PC-9 (cell line): ENCODE results near the gene C7orf33. TPM values are rescaled to one million over a fixed set of nuclear protein-coding genes. Genes with fewer than 3 reads are reported as not detected.

Experiments
- BruUV-seq: library from RNA; stranded (reverse); fragments of 400-500 nt; replicated peaks from 2 replicates; lab custom pipeline; 2021; lab: Mats Ljungman, UMichigan
- CTCF ChIA-PET: fragments of 300-600 bp; sonication (Branson Sonifier 250); formaldehyde crosslinking; loops from one replicate; lab custom pipeline; 2022; ENCODE audit warnings: antibody characterized with exemption; lab: Charles Lee
- POLR2A ChIA-PET: fragments of 300-600 bp; sonication (Branson Sonifier 250); formaldehyde crosslinking; loops from one replicate; lab custom pipeline; 2022; ENCODE audit warnings: antibody characterized with exemption; ENCODE audit not compliant: unreplicated experiment; lab: Charles Lee
- DNase-seq, 2 experiments: peaks; one replicate each; pipeline versions ENCODE4 v3.0.0 to v3.0.0-alpha.2; 2015 to 2022; ENCODE audit warnings: mixed read lengths in 1 of 2
- H2AFZ ChIP-seq: fragments of 200-600 bp; sonication (generic); 2 replicates; pipeline ENCODE4 v1.8.1; 2017; ENCODE audit warnings: antibody characterized with exemption
- H3F3A ChIP-seq: fragments of 200-600 bp; sonication (generic); 2 replicates; pipeline ENCODE4 v1.8.1; 2017; ENCODE audit warnings: antibody characterized with exemption, mild to moderate bottlenecking, low read depth; ENCODE audit not compliant: insufficient read depth
- H3K27ac ChIP-seq: fragments of 200-600 bp; sonication (generic); 2 replicates; pipeline ENCODE4 v1.6.1; 2016; ENCODE audit warnings: mixed run types
- H3K27me3 ChIP-seq: fragments of 200-600 bp; sonication (generic); 2 replicates; pipeline ENCODE4 v1.6.1; 2016; ENCODE audit warnings: low read depth, mixed run types; ENCODE audit not compliant: insufficient read depth
- H3K36me3 ChIP-seq: fragments of 200-600 bp; sonication (generic); 2 replicates; pipeline ENCODE4 v1.6.1; 2016; ENCODE audit warnings: low read depth, mixed run types
- H3K4me1 ChIP-seq: fragments of 200-600 bp; sonication (generic); replicated peaks from 2 replicates; pipeline ENCODE4 v1.6.1; 2016; ENCODE audit warnings: mixed run types; ENCODE audit not compliant: insufficient read depth
- H3K4me2 ChIP-seq: fragments of 200-600 bp; sonication (generic); 2 replicates; pipeline ENCODE4 v1.6.1; 2017; ENCODE audit warnings: mixed run types
- H3K4me3 ChIP-seq: fragments of 200-600 bp; sonication (generic); 2 replicates; pipeline ENCODE4 v1.6.1; 2016; ENCODE audit warnings: mixed run types
- H3K79me2 ChIP-seq: fragments of 200-600 bp; sonication (generic); 2 replicates; pipeline ENCODE4 v1.6.1; 2017; ENCODE audit warnings: low read depth, mixed run types
- H3K9me2 ChIP-seq: fragments of 200-600 bp; sonication (generic); 2 replicates; pipeline ENCODE4 v1.8.1; 2017; ENCODE audit warnings: mild to moderate bottlenecking; ENCODE audit not compliant: insufficient read depth
- H3K9me3 ChIP-seq: fragments of 200-600 bp; sonication (generic); 2 replicates; pipeline ENCODE4 v1.8.1; 2016; ENCODE audit warnings: low read depth; ENCODE audit not compliant: insufficient read depth
- H4K20me1 ChIP-seq: fragments of 200-600 bp; sonication (generic); 2 replicates; pipeline ENCODE4 v1.8.1; 2017; ENCODE audit not compliant: insufficient read depth
- EZH2 ChIP-seq: fragments of 200-600 bp; sonication (generic); IDR thresholded peaks from 2 replicates; pipeline ENCODE4 v1.8.0; 2017; ENCODE audit warnings: antibody characterized with exemption, low read depth
- intact Hi-C: fragments of 100-400 bp; cut with micrococcal nuclease; formaldehyde crosslinking; loops from one replicate; pipeline ENCODE4 v1.10.0; 2022; ENCODE audit not compliant: unreplicated experiment
- total RNA-seq: library from RNA; stranded (reverse); gene quantifications from 2 replicates; pipeline ENCODE4 v1.2.3, GENCODE V29; 2021
- TF ChIP-seq, protein P1 (sequence below): fragments of 200-600 bp; sonication (generic); conservative IDR thresholded peaks from 2 replicates; pipeline ENCODE4 v1.6.1; 2017; ENCODE audit warnings: mixed run types, antibody characterized with exemption, mild to moderate bottlenecking, moderate library complexity

C7orf33 gene
- total RNA-seq, 1 experiment from 2014 or later = not detected

DNA sequence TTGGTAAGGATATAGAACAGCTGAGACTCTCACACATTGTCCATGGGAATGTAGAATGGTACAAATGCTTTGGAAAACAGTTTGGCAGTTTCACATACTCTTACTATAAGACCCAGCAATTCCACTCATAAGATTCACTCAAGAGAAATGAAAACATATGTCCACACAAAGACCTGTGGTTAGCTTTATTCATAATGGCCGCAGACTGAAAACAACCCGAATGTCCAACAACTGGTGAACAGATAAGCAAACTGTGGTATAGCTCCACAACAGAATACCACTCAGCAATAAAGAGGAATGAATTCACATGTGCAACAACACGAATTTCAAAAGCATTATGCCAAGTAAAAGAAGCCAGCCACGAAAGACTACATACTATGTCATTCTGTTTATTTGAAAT, 74.7 kb downstream of the C7orf33 start:
- no TSS peak for BruUV-seq
- H3K36me3 ChIP-seq = no peaks in the 10 kb centered on the region
- POLR2A ChIA-PET = no interaction called here

More for the DNA sequence above, 74.7 kb downstream of the C7orf33 start:
- H3K9me3 ChIP-seq = no peaks in the 10 kb centered on the region
- H3K27me3 ChIP-seq = no peaks in the 10 kb centered on the region
- H3K4me3 ChIP-seq = no peak overlapping the region
- H3K9me2 ChIP-seq = no peaks in the 10 kb centered on the region
- intact Hi-C loops = no loop called here
- DNase-seq = no peak
- H3F3A ChIP-seq = no peaks in the 10 kb centered on the region
- H2AFZ ChIP-seq = no peak overlapping the region
- TF ChIP-seq, protein P1, sequence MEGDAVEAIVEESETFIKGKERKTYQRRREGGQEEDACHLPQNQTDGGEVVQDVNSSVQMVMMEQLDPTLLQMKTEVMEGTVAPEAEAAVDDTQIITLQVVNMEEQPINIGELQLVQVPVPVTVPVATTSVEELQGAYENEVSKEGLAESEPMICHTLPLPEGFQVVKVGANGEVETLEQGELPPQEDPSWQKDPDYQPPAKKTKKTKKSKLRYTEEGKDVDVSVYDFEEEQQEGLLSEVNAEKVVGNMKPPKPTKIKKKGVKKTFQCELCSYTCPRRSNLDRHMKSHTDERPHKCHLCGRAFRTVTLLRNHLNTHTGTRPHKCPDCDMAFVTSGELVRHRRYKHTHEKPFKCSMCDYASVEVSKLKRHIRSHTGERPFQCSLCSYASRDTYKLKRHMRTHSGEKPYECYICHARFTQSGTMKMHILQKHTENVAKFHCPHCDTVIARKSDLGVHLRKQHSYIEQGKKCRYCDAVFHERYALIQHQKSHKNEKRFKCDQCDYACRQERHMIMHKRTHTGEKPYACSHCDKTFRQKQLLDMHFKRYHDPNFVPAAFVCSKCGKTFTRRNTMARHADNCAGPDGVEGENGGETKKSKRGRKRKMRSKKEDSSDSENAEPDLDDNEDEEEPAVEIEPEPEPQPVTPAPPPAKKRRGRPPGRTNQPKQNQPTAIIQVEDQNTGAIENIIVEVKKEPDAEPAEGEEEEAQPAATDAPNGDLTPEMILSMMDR = no peak
- no peak for TF ChIP-seq EZH2
- H3K27ac ChIP-seq = no peak overlapping the region
- CTCF ChIA-PET = no interaction called here
- H3K4me2 ChIP-seq = no peak overlapping the region
- H3K79me2 ChIP-seq = no peaks in the 10 kb centered on the region
- H3K4me1 ChIP-seq = no peaks in the 10 kb centered on the region
- no peaks in the 10 kb centered on the region for H4K20me1 ChIP-seq

Other genes with a start within 250 kb of the C7orf33 start
- 54.7 and 78.3 TPM in 2 replicates for gene CUL1, start 108.1 kb downstream of the C7orf33 start, total RNA-seq